SKM-1 (cell line): ENCODE results near the gene KIF15.
"Not testable (repeated sequence)": the region's sequence is repeated elsewhere in the genome, so short reads cannot be mapped to it uniquely, and the experiment has no call there.

Experiments used
- DNase-seq: peaks from one replicate; lab custom pipeline; 2025; ENCODE audit not compliant: unreplicated experiment; lab: John Stamatoyannopoulos, UW

Gene KIF15

GRCh38 chr3:44816334-44816733 lies 54.7 kb downstream of the KIF15 start:
- not testable (repeated sequence) for DNase-seq

GRCh38 chr3:44821206-44821605 lies 59.6 kb downstream of the KIF15 start:
- not testable (repeated sequence) for DNase-seq

GRCh38 chr3:44825264-44825925 lies 63.8 kb downstream of the KIF15 start:
- no peak for DNase-seq

DNA sequence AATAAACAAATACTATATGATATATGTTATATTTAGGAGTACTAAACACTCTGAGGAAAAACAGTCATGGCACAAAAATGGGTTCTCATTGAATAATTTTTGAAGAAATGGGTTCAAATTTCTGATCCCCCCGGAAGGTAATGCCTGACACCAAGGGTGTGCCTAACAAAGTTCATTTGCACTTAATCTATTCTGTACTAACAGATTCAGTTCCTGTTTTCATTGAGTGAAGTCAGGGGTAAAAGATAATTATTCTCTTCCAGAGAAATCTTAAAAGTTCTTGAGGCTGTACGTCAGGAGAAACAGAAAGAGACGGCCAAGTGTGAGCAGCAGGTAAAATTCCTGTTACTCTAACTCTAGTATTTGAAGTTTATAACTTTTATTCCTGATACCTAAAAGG lies 65.6 kb downstream of the KIF15 start:
- no peak for DNase-seq

- no peak for DNase-seq
These were observed 69.6 kb downstream of the KIF15 start for GRCh38 chr3:44831232-44831631.

DNA sequence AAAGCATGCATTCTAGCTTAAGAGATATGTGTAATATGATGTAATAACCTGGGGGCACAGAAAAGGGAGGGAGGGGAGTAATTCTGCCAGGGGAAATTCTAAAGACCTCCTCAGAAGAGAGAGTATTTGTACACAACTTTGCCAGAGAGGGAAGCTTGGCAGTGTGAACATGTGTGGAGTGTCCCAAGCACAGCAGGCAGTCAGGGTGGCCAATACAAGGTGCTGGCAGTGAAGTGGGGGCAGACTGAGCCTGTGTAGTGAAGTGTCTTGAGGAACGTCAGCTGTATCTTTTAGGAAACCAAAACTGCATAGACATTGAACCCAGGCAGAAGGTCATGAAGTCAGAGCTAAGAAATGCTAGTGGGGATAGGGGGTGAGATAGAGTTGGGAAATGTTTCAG lies 70.4 kb downstream of the KIF15 start:
- no peak for DNase-seq

- DNase-seq: no peak
These were observed 71.4 kb downstream of the KIF15 start for GRCh38 chr3:44832965-44833364.

GRCh38 chr3:44833394-44833793 lies 71.8 kb downstream of the KIF15 start:
- no peak for DNase-seq

DNA sequence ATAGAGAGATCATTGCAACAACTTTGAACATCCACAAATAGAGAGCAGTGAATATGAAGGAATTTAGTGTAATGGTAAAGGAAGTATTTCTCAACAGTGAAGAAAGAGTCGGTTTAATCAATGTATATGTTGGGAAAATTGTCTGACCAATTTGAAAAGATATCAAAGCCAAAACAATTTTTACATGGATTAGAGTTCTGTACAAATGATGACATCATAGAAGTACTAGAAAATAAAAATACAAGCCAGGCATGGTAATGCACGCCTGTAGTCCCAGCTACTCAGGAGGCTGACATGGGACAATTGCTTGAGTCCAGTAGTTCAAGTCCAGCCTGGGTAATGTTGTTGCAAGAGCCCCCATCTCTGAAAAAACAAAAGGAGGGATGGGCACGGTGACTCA lies 74.1 kb downstream of the KIF15 start:
- no peak for DNase-seq

- no peak for DNase-seq
These were observed 80.8 kb downstream of the KIF15 start for GRCh38 chr3:44842376-44842775.

DNA sequence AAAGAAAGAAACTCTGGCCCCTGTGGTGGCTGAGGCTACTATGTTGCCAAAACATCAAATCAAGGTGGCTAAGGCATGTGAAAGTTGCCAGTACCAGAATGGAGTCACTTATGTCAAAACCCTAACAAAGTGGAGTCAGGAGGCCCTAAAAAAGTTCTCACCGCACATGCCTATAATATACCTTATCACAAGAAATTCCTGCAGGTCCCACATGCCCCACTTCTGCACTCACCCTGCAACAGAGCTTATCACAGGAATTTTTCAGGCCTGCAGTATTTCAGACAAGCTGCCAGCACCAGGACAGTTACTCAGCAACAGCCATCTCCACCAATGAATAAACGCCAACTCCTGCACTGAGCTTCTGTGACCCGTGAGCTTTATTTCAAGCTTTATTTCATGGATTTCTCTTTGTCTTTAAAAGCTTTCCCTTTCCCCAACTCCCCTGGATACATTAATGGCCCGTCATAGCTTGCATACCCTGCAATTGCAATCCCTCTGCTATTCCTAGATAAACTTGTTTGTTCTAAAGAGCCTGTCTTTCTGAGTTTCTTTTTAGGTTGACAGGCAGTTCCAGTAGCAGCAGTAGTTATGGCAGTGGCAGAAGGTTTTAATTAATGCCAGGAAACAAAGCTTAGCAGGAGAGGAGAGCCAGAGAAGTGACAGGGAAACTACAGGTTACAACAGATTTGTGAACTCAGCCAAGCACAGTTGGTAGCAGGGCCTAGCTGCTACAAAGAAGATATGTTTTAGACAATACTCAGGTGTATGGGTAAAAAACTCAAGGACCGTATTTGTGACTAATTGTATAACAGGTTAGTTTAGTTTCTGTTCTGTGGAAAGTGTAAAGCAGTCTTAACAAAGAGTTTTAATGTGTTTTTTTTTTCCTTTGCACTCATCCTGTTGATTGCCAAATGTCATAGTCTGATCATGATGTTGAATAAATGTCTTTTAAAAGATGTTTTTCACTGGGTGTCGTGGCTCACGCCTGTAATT lies 84.2 kb downstream of the KIF15 start:
- DNase-seq: no peak

GRCh38 chr3:44848634-44849033 lies 87.0 kb downstream of the KIF15 start:
- no peak for DNase-seq

DNA sequence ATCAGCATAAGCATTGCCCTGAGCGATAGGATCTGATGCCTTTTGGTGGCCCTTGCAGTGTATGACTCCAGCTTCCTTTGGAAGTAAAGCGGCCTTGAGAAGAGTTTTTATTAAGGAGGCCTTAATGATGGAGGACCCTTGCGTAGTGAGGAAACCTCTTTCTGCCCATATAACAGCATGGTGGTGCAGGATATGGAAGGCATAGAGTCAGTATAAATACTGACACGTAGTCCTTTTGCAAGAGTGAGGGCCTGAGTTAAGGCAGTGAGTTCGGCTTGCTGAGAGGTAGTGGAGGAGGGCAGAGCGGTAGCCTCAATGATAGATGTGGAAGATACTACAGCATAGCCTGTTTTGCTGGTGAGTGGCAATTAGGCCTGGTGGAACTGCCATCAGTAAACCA lies 95.1 kb downstream of the KIF15 start:
- not testable (repeated sequence) for DNase-seq

- DNase-seq: no peak
These were observed 98.5 kb downstream of the KIF15 start for GRCh38 chr3:44860117-44860516.

- DNase-seq: peak; percentile 46
These were observed 100.0 kb downstream of the KIF15 start, which contains the start of gene TMEM42 for GRCh38 chr3:44861412-44862225. TSS of gene TMEM42 (plus strand) at chr3:44861912. CDS start at chr3:44861925, 13 bp downstream.

- DNase-seq: no peak
These were observed 100.6 kb downstream of the KIF15 start for GRCh38 chr3:44862226-44862637.

- no peak for DNase-seq
These were observed 103.9 kb downstream of the KIF15 start for GRCh38 chr3:44865272-44866035.

DNA sequence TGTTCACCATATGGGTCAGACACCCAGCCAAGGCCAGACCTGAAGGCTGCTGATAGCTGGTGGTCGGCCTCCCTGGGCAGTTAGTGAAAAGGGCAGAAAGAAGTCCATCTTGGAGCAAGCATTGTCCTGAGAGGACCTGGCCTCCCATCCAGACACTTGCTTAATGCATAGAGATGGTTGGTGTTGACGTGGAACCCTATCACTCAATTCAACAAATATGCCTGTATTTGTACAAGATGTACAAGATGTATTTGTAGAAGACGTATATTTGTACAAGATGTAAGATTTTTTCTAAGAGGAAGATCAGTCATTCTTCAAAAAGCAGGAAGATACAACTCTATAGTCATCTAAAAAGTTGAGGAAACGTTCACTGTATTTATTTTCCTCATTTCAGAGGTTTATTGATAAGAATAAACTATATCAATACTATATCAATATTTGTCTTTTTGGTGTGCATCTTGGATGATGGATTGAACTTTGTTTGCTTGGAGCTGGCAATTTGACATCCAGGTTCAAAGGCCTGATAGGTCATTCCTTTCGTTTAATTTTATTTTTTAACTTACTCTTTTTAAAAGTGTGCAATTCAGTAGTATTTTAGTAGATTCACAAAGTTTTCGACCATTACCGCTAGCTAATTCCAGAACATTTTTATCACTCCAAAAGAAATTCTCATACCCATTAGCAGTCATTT lies 106.0 kb downstream of the KIF15 start:
- DNase-seq: no peak

GRCh38 chr3:44870375-44871061 lies 108.9 kb downstream of the KIF15 start:
- no peak for DNase-seq
